OCI-LY1 (cell line): ENCODE results near the gene CNTNAP5.

Source experiments
- CTCF ChIP-seq: fragments of 200-600 bp; sonication (generic), shearing (Covaris generic); IDR thresholded peaks from 2 replicates; pipeline ENCODE4 v1.5.1; 2017; ENCODE audit warnings: mild to moderate bottlenecking, antibody characterized with exemption, low read length, moderate library complexity, mixed read lengths
- EZH2 ChIP-seq: fragments of 200-600 bp; sonication (generic), shearing (Covaris generic); IDR thresholded peaks from 2 replicates; pipeline ENCODE4 v1.8.0; 2017; ENCODE audit warnings: borderline replicate concordance, mixed run types, mild to moderate bottlenecking, antibody characterized with exemption, low read length, moderate library complexity, mixed read lengths

- TF ChIP-seq CTCF (no peak), EZH2 (no peak)
Measured at GRCh38 chr2:124049136-124049535, 24.0 kb downstream of the CNTNAP5 start.
